NK-92 (cell line): ENCODE measurements around the gene MND1.
"Not testable (repeated sequence)": the region's sequence is repeated elsewhere in the genome, so short reads cannot be mapped to it uniquely, and the experiment has no call there.

ENCODE experiments used
- DNase-seq: peaks from one replicate; lab custom pipeline; 2025; ENCODE audit not compliant: unreplicated experiment; lab: John Stamatoyannopoulos, UW

Gene MND1

DNA sequence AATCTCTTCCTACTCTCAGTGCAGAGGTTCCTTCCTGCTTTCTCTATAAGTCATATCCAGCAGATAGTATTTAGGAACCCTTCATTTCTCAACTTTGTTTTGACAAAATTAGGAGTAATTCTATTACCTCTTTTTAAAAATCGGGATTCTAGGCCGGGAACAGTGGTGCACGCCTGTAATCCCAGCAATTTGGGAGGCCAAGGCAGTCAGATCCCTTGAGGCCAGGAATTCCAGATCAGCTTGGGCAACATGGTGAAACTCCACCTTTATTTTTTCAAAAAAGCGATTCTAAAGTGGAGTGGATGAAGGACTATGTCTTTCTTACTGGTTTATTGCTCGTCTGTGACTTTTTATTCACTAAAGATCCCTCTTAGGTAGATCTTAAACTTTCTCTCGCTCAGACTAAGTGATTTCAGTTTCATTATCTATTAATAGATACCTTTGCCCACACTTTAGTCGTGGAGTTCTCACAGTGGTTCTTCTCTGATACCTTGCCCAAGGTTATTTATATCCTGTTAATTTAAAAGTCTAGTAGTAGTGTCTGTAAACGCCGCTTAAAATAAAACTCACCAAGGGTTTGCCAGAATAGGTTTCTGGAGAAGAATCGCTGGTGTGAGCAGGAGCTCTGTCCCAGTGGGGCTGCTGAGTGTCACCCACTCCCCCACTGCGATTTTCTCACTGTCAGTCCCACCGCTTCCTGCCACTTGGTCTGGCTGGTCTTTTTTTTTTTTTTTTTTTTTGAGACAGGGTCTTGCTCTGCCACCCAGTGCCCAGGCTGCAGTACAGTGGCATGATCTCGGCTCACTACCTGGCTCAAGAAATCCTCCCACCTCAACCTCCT, 94.6 kb downstream of the MND1 start:
- no peak for DNase-seq

DNA sequence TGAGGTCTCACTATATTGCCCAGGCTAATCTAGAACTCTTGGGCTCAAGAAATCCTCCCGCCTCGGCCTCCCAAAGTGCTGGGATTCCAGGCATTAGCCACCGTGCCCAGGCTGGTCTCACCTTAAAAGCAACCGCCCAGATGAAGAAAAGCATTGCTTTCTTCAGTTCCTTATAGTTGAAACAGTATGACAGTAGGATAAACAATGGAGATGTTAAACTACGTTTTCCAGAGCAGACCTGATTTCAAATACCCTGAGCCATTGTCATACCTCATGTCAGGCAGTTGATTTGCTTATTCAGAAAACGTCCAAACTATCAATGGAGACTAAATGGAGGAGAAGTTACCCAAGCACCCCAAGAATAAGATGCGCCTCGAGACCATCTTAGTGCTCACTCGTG, 95.3 kb downstream of the MND1 start:
- DNase-seq = no peak

GRCh38 chr4:153440475-153440874, 96.0 kb downstream of the MND1 start:
- DNase-seq = no peak

GRCh38 chr4:153447175-153447905, 102.9 kb downstream of the MND1 start:
- DNase-seq = no peak

DNA sequence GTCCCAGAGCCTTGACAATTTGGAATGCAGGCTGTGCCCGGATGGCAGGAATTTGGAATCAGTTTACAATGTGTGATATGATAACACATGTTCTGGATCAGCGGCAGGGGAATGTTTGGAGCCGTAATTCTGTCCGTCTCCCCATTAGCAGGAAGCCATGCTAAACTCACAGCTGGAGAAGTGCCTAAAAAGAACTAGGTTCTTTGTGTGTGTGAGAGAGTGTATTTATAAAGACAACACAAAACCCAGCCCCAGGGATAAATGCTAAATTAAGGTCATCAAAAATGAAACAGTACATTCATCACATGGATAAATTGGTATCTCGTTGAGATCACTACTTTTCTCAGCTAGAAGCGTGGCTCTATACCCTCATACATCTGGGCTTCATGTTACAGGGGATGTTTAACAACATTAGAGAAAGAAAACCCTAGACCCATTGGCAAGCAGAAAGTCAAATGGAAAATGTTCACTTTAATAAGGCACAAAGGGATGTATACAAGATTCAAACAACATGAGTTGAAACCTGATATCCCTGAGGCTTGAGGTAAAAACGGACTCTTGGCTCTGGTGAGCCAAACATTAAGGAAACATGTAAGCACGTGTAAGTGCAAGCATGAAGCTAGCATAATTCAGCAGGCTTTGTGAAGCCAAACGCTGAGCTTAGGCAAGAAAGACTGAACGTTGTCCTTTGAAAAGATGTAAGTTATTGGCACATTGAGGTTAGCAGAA, 103.7 kb downstream of the MND1 start:
- DNase-seq = no peak

- no peak for DNase-seq
These were observed 104.8 kb downstream of the MND1 start for GRCh38 chr4:153449338-153449737.

DNA sequence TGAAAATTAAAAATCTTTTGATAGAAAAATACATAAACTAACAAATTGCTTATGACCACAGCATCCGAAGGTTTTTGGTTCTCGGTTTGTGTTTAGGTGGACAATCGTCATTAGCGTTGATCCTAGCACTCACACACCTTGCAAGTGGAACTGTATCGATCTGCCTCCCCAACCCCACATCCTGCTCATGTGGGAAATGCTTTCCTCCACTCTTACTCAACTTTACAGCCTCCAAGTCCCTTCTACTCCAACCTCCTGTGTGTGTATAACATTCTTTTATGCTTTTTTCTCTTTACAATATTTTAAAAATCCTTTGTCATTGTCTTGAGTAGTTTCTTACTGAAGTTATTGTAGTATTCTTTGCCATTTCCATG, 106.0 kb downstream of the MND1 start:
- DNase-seq = no peak

DNA sequence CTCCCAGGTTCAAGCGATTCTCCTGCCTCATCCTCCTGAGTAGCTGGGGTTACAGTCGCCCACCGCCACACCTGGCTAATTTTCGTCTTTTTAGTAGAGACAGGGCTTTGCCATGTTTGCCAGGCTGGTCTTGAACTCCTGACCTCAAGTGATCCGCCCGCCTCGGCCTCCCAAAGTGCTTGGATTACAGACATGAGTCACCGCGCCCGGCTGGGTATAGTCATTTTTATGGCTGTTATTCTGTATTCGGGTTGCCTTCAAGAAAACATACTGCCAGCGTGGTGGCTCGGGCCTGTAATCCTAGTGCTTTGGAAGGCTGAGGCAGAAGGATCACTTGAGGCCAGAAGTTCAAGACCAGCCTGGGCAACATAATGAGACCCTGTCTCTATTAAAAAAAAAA, 106.7 kb downstream of the MND1 start:
- not testable (repeated sequence) for DNase-seq

DNA sequence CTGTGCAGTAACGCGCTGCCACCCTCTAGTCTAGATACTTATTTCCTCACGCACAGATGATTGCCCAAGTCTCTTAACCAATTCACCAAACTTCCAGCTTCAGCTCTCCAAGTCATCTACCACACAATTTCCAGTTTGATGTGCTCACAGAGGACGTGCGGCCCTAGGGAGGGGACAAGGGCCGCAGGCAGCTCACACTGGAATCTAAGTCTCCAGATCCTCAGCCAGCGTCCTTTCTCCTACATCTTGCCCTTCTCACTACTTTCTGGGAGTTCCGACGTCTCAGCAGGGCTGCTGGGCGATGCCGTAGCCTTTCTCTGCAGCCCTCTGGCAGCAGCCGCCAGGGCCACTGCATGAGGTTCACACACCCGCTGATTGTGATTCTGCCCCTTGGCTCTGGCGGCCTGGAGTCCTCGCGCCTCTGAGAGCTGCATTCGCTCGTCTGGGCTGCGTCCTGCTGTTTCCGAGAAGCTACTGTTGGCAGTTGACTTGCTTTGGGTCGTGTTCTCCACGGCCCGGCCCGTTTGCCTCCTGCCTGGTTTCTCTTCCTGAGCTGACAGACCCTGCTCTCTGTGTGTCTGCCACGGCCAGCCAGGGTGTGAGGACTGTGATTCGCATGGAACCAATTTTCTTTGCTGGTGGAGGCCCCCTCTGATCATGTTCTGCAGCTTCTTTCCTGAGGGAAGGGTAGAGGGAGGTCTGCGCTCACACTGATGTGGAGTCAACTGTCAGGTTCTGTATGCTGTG, 107.6 kb downstream of the MND1 start:
- DNase-seq = no peak

DNA sequence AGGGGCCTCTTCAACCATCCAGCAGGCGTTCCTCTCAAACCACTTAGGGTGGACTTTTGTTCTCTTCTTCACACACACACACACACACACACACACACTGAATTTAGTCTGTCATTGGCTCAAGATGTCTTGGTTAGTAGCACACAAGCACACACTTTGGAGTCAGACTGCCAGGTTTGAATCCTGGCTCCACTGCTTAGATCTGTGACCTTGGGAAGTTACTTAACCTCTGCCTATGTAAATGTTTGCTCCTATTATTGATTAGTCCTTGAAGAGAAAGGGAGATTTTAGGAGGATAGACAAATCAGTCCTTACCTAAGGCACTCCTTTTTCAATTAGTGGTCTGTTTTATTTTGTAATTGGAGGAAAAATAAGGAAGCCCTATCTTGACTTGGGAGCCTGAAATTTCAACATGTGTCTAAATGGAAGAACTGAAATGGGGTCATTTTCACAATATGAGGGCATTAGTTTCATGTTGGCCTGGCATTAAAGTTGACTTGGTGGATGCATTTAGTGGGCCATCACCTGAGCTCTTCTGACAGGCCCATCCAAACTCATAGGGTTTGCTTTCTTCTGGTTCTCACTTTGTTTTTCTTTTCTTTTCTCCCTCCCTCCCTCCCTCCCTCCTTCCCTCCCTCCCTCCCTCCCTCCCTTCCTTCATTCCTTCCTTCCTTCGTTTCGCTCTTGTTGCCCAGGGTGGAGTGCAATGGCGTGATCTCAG, 108.3 kb downstream of the MND1 start:
- DNase-seq = no peak

- no peak for DNase-seq
These were observed 108.9 kb downstream of the MND1 start for GRCh38 chr4:153453402-153453801.

DNA sequence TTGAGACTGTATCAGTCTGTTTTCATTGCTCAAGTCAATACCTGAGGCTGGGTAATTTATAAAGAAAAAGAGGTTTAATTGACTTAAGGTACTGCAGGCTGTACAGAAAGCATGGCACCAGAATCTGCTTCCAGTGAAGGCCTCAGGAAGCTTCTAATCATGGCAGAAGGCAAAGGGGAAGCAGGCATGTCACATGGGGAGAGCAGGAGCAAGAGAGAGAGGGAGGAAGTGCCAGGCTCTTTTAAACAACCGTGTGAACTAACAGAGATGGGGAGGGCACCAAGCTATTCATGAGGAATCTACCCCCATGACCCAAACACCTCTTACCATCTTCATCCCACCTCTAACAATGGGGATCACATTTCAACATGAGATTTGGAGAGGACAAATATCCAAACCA, 114.5 kb downstream of the MND1 start:
- DNase-seq = no peak

DNA sequence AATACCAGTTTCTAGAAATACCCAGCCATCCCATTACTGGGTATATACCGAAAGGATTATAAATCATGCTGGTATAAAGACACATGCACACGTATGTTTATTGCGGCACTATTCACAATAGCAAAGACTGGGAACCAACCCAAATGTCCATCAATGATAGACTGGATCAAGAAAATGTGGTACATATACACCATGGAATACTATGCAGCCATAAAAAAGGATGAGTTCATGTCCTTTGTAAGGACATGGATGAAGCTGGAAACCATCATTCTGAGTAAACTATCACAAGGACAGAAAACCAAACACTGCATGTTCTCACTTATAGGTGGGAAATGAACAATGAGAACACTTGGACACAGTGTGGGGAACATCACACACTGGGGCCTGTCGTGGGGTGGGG, 117.1 kb downstream of the MND1 start:
- not testable (repeated sequence) for DNase-seq

GRCh38 chr4:153464068-153464467, 119.6 kb downstream of the MND1 start:
- no peak for DNase-seq
